ENCODE measurements around the gene KNOP1.

DNA sequence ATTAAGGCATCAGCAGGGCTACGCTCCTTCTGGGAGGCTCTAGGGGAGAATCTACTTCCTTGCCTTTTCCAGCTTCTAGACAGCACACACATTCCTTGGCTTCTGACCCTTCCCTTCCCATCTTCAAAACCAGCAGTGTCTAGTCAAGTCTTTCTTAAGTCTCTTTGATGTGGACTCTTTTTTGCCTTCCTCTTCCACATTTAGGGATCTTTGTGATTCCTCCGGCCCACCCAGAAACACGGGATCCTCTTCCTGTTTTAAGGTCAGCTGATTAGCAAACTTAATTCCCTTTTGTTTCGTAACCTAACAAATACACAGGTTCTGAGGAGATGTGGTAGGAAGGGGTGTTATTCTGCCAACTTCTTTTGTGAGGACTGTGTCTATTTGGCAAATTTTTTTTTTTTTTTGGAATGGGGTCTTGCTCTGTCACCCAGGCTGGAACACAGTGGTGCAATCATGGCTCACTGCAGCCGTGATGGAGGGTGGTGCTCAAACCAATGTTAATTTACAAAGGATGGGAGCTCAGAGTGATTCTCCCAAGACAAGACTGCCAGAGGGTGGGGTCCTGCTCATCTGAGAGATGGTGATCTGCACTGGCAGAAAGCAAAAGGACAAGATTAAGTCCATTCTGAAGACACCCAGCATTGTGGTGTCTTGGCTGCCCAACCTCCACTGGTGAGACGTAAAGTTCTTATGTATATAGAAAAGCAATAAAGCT is 14.7 kb downstream of the KNOP1 start:
- TF ChIP-seq, protein P1, sequence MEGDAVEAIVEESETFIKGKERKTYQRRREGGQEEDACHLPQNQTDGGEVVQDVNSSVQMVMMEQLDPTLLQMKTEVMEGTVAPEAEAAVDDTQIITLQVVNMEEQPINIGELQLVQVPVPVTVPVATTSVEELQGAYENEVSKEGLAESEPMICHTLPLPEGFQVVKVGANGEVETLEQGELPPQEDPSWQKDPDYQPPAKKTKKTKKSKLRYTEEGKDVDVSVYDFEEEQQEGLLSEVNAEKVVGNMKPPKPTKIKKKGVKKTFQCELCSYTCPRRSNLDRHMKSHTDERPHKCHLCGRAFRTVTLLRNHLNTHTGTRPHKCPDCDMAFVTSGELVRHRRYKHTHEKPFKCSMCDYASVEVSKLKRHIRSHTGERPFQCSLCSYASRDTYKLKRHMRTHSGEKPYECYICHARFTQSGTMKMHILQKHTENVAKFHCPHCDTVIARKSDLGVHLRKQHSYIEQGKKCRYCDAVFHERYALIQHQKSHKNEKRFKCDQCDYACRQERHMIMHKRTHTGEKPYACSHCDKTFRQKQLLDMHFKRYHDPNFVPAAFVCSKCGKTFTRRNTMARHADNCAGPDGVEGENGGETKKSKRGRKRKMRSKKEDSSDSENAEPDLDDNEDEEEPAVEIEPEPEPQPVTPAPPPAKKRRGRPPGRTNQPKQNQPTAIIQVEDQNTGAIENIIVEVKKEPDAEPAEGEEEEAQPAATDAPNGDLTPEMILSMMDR (conservative IDR thresholded peaks at IDR 0.05; ENCODE audit: low read length) = no peak
- no peak for TF ChIP-seq EZH2phosphoT487 (IDR thresholded peaks at IDR 0.05; ENCODE audit: borderline replicate concordance)
